ENCODE data around the gene ZNF148. TPM values are rescaled to one million over a fixed set of nuclear protein-coding genes. Genes with fewer than 3 reads are reported as not detected.

The ZNF148 gene
- total RNA-seq, 1 donor from 2014 or later, result 31.6 TPM

- Mint-ChIP-seq H3K36me3 (ENCODE audit: unreplicated experiment) (no peaks in the 10 kb centered on the region), H3K4me3 (ENCODE audit: unreplicated experiment) (peak overlapping the region; percentile 60), H3K4me1 (ENCODE audit: low read depth, unreplicated experiment) (peaks cover 26% of the 10 kb centered on the region), H3K27ac (ENCODE audit: unreplicated experiment) (peak overlapping the region; percentile 95), H3K27me3 (ENCODE audit: unreplicated experiment) (peaks cover 5% of the 10 kb centered on the region), H3K9me3 (ENCODE audit: unreplicated experiment) (peaks cover 10% of the 10 kb centered on the region)
- peak; percentile 68 for DNase-seq
- TF ChIP-seq CTCF (IDR thresholded peaks at IDR 0.05; ENCODE audit: partially characterized antibody, unreplicated experiment), result no peak
These were observed 188.1 kb downstream of the ZNF148 start for GRCh38 chr3:125186800-125187598.

GRCh38 chr3:125186261-125186787 is 188.8 kb downstream of the ZNF148 start:
- Mint-ChIP-seq H3K27me3 (ENCODE audit: unreplicated experiment) (peaks cover 5% of the 10 kb centered on the region), H3K4me1 (ENCODE audit: low read depth, unreplicated experiment) (peaks cover 26% of the 10 kb centered on the region), H3K36me3 (ENCODE audit: unreplicated experiment) (no peaks in the 10 kb centered on the region), H3K27ac (ENCODE audit: unreplicated experiment) (peak overlapping the region; percentile 95), H3K9me3 (ENCODE audit: unreplicated experiment) (peaks cover 10% of the 10 kb centered on the region), H3K4me3 (ENCODE audit: unreplicated experiment) (peak overlapping the region; percentile 60)
- DNase-seq, result no peak
- TF ChIP-seq CTCF (IDR thresholded peaks at IDR 0.05; ENCODE audit: partially characterized antibody, unreplicated experiment), result no peak

- Mint-ChIP-seq H3K36me3 (ENCODE audit: unreplicated experiment) (no peaks in the 10 kb centered on the region), H3K4me3 (ENCODE audit: unreplicated experiment) (no peak overlapping the region), H3K27ac (ENCODE audit: unreplicated experiment) (peak overlapping the region; percentile 95), H3K27me3 (ENCODE audit: unreplicated experiment) (peaks cover 5% of the 10 kb centered on the region), H3K4me1 (ENCODE audit: low read depth, unreplicated experiment) (peaks cover 26% of the 10 kb centered on the region), H3K9me3 (ENCODE audit: unreplicated experiment) (peaks cover 10% of the 10 kb centered on the region)
- no peak for DNase-seq
- TF ChIP-seq CTCF (IDR thresholded peaks at IDR 0.05; ENCODE audit: partially characterized antibody, unreplicated experiment), result no peak
These were observed 189.3 kb downstream of the ZNF148 start for GRCh38 chr3:125185805-125186204.

GRCh38 chr3:125179884-125180240 is 195.3 kb downstream of the ZNF148 start:
- TF ChIP-seq CTCF (IDR thresholded peaks at IDR 0.05; ENCODE audit: partially characterized antibody, unreplicated experiment), result no peak
- no peaks in the 10 kb centered on the region for H3K36me3 Mint-ChIP-seq (ENCODE audit: unreplicated experiment)

More at GRCh38 chr3:125179884-125180240, 195.3 kb downstream of the ZNF148 start:
- Mint-ChIP-seq H3K27me3 (ENCODE audit: unreplicated experiment) (peaks cover 2% of the 10 kb centered on the region), H3K4me3 (ENCODE audit: unreplicated experiment) (no peak overlapping the region), H3K27ac (ENCODE audit: unreplicated experiment) (no peak overlapping the region), H3K9me3 (ENCODE audit: unreplicated experiment) (no peaks in the 10 kb centered on the region), H3K4me1 (ENCODE audit: low read depth, unreplicated experiment) (peaks cover 12% of the 10 kb centered on the region)
- no peak for DNase-seq

All from glutamatergic neuron (in vitro differentiated cells).